Transverse colon (tissue), 4 donors: ENCODE results near the gene PEX14. TPM values are rescaled to one million over a fixed set of nuclear protein-coding genes. Genes with fewer than 3 reads are reported as not detected.

ENCODE experiments used
- DNase-seq: peaks from one replicate; pipeline ENCODE4 v3.0.0-alpha.2; 2019
- H3K27ac ChIP-seq, 4 donors: fragments of 200-600 bp; sonication (generic); 2 replicates each; pipeline ENCODE4 v1.5.1; 2016 to 2018; ENCODE audit warnings: inconsistent platforms in 4 of 4
- H3K27me3 ChIP-seq: fragments of 200-600 bp; sonication (generic); 2 replicates; pipeline ENCODE4 v1.5.1; 2017; ENCODE audit warnings: inconsistent platforms
- H3K36me3 ChIP-seq, 4 donors: fragments of 200-600 bp; sonication (generic); 2 replicates each; pipeline ENCODE4 v1.5.1; 2017 to 2019; ENCODE audit warnings: inconsistent platforms in 4 of 4
- H3K4me1 ChIP-seq, 4 donors: fragments of 200-600 bp; sonication (generic); 2 replicates each; pipeline ENCODE4 v1.5.1; 2017 to 2020; ENCODE audit warnings: inconsistent platforms in 4 of 4
- H3K4me3 ChIP-seq, 4 donors: fragments of 200-600 bp; sonication (generic); 1 replicate in 1 of 4; 2 replicates in 3 of 4; pipeline versions ENCODE4 v1.5.1 to v1.6.1; 2017 to 2019; ENCODE audit warnings: inconsistent platforms in 4 of 4
- H3K9me3 ChIP-seq, 2 donors: fragments of 200-600 bp; sonication (generic); 2 replicates each; pipeline ENCODE4 v1.5.1; 2017 to 2019; ENCODE audit warnings: inconsistent platforms in 2 of 2
- CTCF ChIP-seq, 5 experiments: fragments of 200-600 bp in 3 of 5; fragments of 450-650 bp in 2 of 5; sonication (generic) in 3 of 5; IDR thresholded peaks; 1 replicate in 2 of 5; 2 replicates in 3 of 5; pipeline ENCODE4 v1.5.1; 2016 to 2017; ENCODE audit warnings: antibody characterized with exemption in 5 of 5, inconsistent platforms in 3 of 5, mild to moderate bottlenecking in 2 of 5, moderate library complexity in 1 of 5
- EP300 ChIP-seq: sonication (generic); formaldehyde crosslinking; IDR thresholded peaks from one replicate; pipeline ENCODE4 v1.6.1; 2017; ENCODE audit warnings: antibody characterized with exemption, low read depth
- POLR2A ChIP-seq: fragments of 450-650 bp; IDR thresholded peaks from one replicate; pipeline ENCODE4 v1.6.1; 2016; ENCODE audit warnings: antibody characterized with exemption, mild to moderate bottlenecking, moderate library complexity
- POLR2AphosphoS5 ChIP-seq, 3 donors: sonication (generic); formaldehyde crosslinking; IDR thresholded peaks; one replicate each; pipeline ENCODE4 v1.6.1; 2016; ENCODE audit warnings: antibody characterized with exemption in 3 of 3
- WGBS, 2 donors: methylation state at CpG; one replicate each; pipeline ENCODE4 v1.1.5; 2018; ENCODE audit warnings: low coverage in 1 of 2; 5-methylcytosine and 5-hydroxymethylcytosine counted together
- in situ Hi-C, 4 donors: fragments of 200-750 bp; cut with MboI; loops; one replicate each; pipeline versions ENCODE4 v1.15.0 to v1.15.1; 2017; ENCODE audit warnings: low sequenced_read_pairs in 3 of 4, low pct_ligation_motif_present in 1 of 4, low pct_unique_long_range_greater_than_20kb in 1 of 4
- intact Hi-C: fragments of 100-400 bp; cut with DNase I; formaldehyde crosslinking; loops from one replicate; pipeline ENCODE4 v1.15.1; 2023; ENCODE audit warnings: low total_unique reads
- total RNA-seq, 4 donors: library from RNA; depleted of rRNA; stranded (reverse); fragments of >200 nt; gene quantifications; one replicate each; pipeline ENCODE4 v1.1.0, GENCODE V29; 2016

Gene PEX14
- total RNA-seq, 4 donors from 2014 or later: 2.4 to 16.5 (median 12.6) TPM

- TF ChIP-seq EP300 (no peak), POLR2A (no peak), CTCF (IDR thresholded peaks at IDR 0.05) (no peak), POLR2AphosphoS5 (IDR thresholded peaks at IDR 0.05) (no peak)
- in situ Hi-C loops (loop anchor here in 3 of 4 donors (10.0 to 25.0 kb wide), 2 partner anchors 346 to 419 kb away; no protein-coding TSS in a partner anchor), intact Hi-C loops (no loop called here)
- peaks cover 4 to 44% (median 15%) of the 10 kb centered on the region in 4 donors for H3K4me1 ChIP-seq
- H3K27me3 ChIP-seq: no peaks in the 10 kb centered on the region
- no peak overlapping the region for H3K4me3 ChIP-seq
- no peaks in the 10 kb centered on the region for H3K36me3 ChIP-seq
- no peak for DNase-seq
- H3K27ac ChIP-seq: no peak overlapping the region
- H3K9me3 ChIP-seq: no peaks in the 10 kb centered on the region
- 86 to 100% methylated on average over 1 to 6 of the region's 6 CpGs for WGBS, 2 donors
Observed at GRCh38 chr1:10515976-10516750, 41.4 kb downstream of the PEX14 start.

GRCh38 chr1:10516925-10517676 lies 42.4 kb downstream of the PEX14 start:
- H3K4me1 ChIP-seq: peaks cover 0 to 36% (median 7%) of the 10 kb centered on the region in 4 donors
- no peak overlapping the region for H3K4me3 ChIP-seq
- no peak for DNase-seq
- TF ChIP-seq CTCF (IDR thresholded peaks at IDR 0.05) (no peak), POLR2AphosphoS5 (IDR thresholded peaks at IDR 0.05) (no peak), POLR2A (no peak), EP300 (no peak)
- H3K36me3 ChIP-seq: no peaks in the 10 kb centered on the region
- intact Hi-C loops: no loop called here
- in situ Hi-C loops: loop anchor here in 3 of 4 donors (10.0 to 25.0 kb wide), 2 partner anchors 345 to 418 kb away; no protein-coding TSS in a partner anchor
- no peaks in the 10 kb centered on the region for H3K9me3 ChIP-seq
- WGBS, 2 donors: 78 to 100% methylated on average over 1 to 8 of the region's 8 CpGs
- no peaks in the 10 kb centered on the region for H3K27me3 ChIP-seq
- no peak overlapping the region for H3K27ac ChIP-seq

GRCh38 chr1:10517677-10517982 lies 42.9 kb downstream of the PEX14 start:
- Histone ChIP-seq H3K27me3 (no peaks in the 10 kb centered on the region), H3K27ac (no peak overlapping the region), H3K36me3 (no peaks in the 10 kb centered on the region), H3K4me1 (peaks cover 0 to 33% (median 7%) of the 10 kb centered on the region in 4 donors), H3K4me3 (no peak overlapping the region), H3K9me3 (no peaks in the 10 kb centered on the region)
- in situ Hi-C loops: loop anchor here in 3 of 4 donors (10.0 to 25.0 kb wide), 2 partner anchors 345 to 417 kb away; no protein-coding TSS in a partner anchor
- TF ChIP-seq POLR2A (no peak), POLR2AphosphoS5 (IDR thresholded peaks at IDR 0.05) (no peak), EP300 (no peak), CTCF (IDR thresholded peaks at IDR 0.05) (no peak)
- DNase-seq: no peak
- intact Hi-C loops: no loop called here
- 93 to 94% methylated on average over 2 of the region's 2 CpGs for WGBS, 2 donors

GRCh38 chr1:10519016-10519417 lies 44.3 kb downstream of the PEX14 start:
- H3K27ac ChIP-seq: peak overlapping the region in 1 of 4 donors; percentile 1
- in situ Hi-C loops (loop anchor here in 3 of 4 donors (10.0 to 25.0 kb wide), 2 partner anchors 343 to 416 kb away; no protein-coding TSS in a partner anchor), intact Hi-C loops (no loop called here)
- no peaks in the 10 kb centered on the region for H3K27me3 ChIP-seq
- no peak overlapping the region for H3K4me3 ChIP-seq
- H3K36me3 ChIP-seq: no peaks in the 10 kb centered on the region
- 39 to 67% methylated on average over 2 to 7 of the region's 7 CpGs for WGBS, 2 donors
- DNase-seq: no peak
- TF ChIP-seq POLR2AphosphoS5 (IDR thresholded peaks at IDR 0.05): no peak
- peak in 1 of 5 experiments; percentile 10 for TF ChIP-seq CTCF (IDR thresholded peaks at IDR 0.05)
- peaks cover 0 to 32% (median 7%) of the 10 kb centered on the region in 4 donors for H3K4me1 ChIP-seq
- H3K9me3 ChIP-seq: no peaks in the 10 kb centered on the region
